Measurements from ENCODE around the gene EFCAB9. TPM values are rescaled to one million over a fixed set of nuclear protein-coding genes. Genes with fewer than 3 reads are reported as not detected.

EFCAB9 gene
- total RNA-seq, 1 experiment from 2014 or later: not detected

DNA sequence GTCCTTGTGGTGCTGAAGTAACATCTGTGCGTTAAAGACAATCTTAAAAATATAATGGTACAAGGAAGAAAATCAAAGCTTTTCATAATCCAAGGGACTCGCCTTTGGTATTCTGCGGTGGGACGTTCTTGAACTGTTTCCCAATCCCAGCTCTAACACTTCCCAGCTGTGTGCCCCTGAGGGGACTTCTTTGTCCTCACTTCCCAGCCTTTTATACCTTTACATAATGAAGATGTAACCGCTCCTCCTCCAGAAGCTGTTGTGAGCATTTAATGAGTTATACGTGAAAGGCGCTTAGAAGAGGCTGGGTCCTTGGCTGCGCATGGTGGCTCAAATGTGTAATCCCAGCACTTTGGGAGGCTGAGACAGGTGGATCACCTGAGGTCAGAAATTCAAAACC is 22.9 kb upstream of the EFCAB9 start:
- Mint-ChIP-seq H3K4me1 (peaks cover 40 to 42% of the 10 kb centered on the region in 2 experiments), H3K36me3 (ENCODE audit: insufficient read depth in 1 of 3, low read depth in 3 of 3) (no peaks in the 10 kb centered on the region; a peak in 3 of 7 replicates), H3K27ac (0 out of 7 replicates have a peak overlapping the region, but pooled peaks of 1 of the 3 experiments have one; percentile 14), H3K27me3 (ENCODE audit: low read depth) (no peaks in the 10 kb centered on the region; the same call in 1 of the 2 replicates), H3K9me3 (no peaks in the 10 kb centered on the region), H3K4me3 (no peak overlapping the region)
- no peaks in the 10 kb centered on the region for H3K4me1 ChIP-seq (ENCODE audit: insufficient read depth, low read length)
- no peak for TF ChIP-seq CTCF (conservative IDR thresholded peaks at IDR 0.05)
- H3K27me3 ChIP-seq (ENCODE audit: insufficient read depth, low read length): no peaks in the 10 kb centered on the region
- no peaks in the 10 kb centered on the region for H3K79me2 ChIP-seq (ENCODE audit: insufficient read depth, low read length)
- WGBS (ENCODE audit: extremely low coverage, insufficient read length, low lambda C conversion rate): no CpG with 5 or more reads among the region's 8 CpGs
- H2BK20ac ChIP-seq (ENCODE audit: low read depth, low read length, poor library complexity, severe bottlenecking): no peak overlapping the region
- no peak for DNase-seq
- H2AFZ ChIP-seq (ENCODE audit: low read length): no peak overlapping the region
- no peak overlapping the region for H3T11ph ChIP-seq (ENCODE audit: low read length)
- no peak overlapping the region for H3K23ac ChIP-seq (ENCODE audit: insufficient read length, low read depth, low read length)
- H3K79me1 ChIP-seq (ENCODE audit: insufficient read depth, low read depth, low read length, poor library complexity, severe bottlenecking): no peaks in the 10 kb centered on the region
- no peak overlapping the region for H4K8ac ChIP-seq (replicated peaks; ENCODE audit: insufficient read length, low read depth, low read length)
- H2AK5ac ChIP-seq (ENCODE audit: insufficient read length, low read length): no peak overlapping the region
- no peak overlapping the region for H3K14ac ChIP-seq (ENCODE audit: insufficient read depth, low read length)
- H2BK12ac ChIP-seq (ENCODE audit: insufficient read length, low read depth, low read length): no peak overlapping the region
- no peak overlapping the region for H3K9ac ChIP-seq (ENCODE audit: extremely low read depth, insufficient read length, low read length)
- no peak overlapping the region for H3K56ac ChIP-seq (ENCODE audit: insufficient read length, low read depth, low read length)
- H3K9me3 ChIP-seq (ENCODE audit: control insufficient read depth, low read depth, low read length): no peaks in the 10 kb centered on the region
- H3K18ac ChIP-seq (ENCODE audit: insufficient read length, low read depth, low read length): no peak overlapping the region
- no peak overlapping the region for H2BK15ac ChIP-seq (ENCODE audit: low read depth, low read length)
- H4K5ac ChIP-seq (ENCODE audit: insufficient read length, low read depth, low read length): no peak overlapping the region
- no peak overlapping the region for H3K4ac ChIP-seq (ENCODE audit: low read depth, low read length)
- no peaks in the 10 kb centered on the region for H3K23me2 ChIP-seq (ENCODE audit: insufficient read length, low read depth, low read length, poor library complexity, severe bottlenecking)
- no peak overlapping the region for H4K91ac ChIP-seq (ENCODE audit: insufficient read length, low read depth, low read length)
- H3K27ac ChIP-seq (ENCODE audit: insufficient read length, low read depth, low read length): no peak overlapping the region
- no peak overlapping the region for H2BK120ac ChIP-seq (ENCODE audit: low read depth, low read length, poor library complexity, severe bottlenecking)
- no peak overlapping the region for H3K4me2 ChIP-seq (ENCODE audit: insufficient read depth, insufficient read length, low read length)
- peaks cover 2% of the 10 kb centered on the region for H4K20me1 ChIP-seq (ENCODE audit: control insufficient read depth, insufficient read depth, insufficient read length)
- no peak overlapping the region for H2BK5ac ChIP-seq (ENCODE audit: insufficient read length, low read length)

All from H9 (cell line).